ENCODE results near the gene LRRC46. TPM values are rescaled to one million over a fixed set of nuclear protein-coding genes. Genes with fewer than 3 reads are reported as not detected.

Gene LRRC46
- total and polyA plus RNA-seq, 2 experiments from 2014 or later = 0.18 to 0.35 TPM

DNA sequence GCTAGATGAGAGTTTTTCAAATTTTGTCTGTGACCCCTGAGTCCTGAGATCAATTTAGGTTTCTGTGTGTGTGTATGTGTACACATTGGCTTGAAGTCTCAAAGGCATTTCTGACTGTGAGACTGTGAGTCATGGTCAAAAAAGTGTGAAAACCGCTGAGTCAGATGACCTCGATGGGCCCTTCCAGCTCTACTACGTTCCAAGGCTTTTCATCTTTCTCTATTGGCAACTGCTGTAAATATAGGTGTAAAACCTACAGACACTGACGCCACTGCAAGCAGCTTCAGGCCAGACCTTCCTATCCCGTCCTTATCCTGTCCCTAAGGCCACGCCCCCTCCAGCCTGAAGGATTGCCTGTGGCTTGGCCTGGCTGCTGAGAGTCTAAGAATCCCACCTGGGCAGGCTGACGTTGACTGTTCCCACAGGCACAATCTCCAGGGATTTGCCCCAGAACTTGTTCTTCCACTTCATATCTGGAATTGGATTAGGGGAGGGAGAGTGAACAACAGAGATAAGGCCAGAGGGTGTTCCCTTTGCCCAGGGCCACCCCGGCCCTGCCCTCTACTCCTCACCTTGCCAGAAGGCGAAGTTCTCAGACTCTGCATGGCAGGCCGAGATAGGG lies 21.2 kb upstream of the LRRC46 start (continued):
- TF ChIP-seq ZNF462 (CRISPR knock-in tag; IDR thresholded peaks at IDR 0.05) (no peak), POLR2AphosphoS5 (IDR thresholded peaks at IDR 0.05; ENCODE audit: low read depth) (no peak), ZNF331 (CRISPR knock-in tag; IDR thresholded peaks at IDR 0.05; ENCODE audit: low read depth) (no peak)

GRCh38 chr17:47810901-47811635 lies 20.4 kb upstream of the LRRC46 start:
- Histone ChIP-seq H3K9me2 (ENCODE audit: insufficient read depth) (no peaks in the 10 kb centered on the region), H3K27me3 (ENCODE audit: insufficient read depth) (no peaks in the 10 kb centered on the region), H2AFZ (no peak overlapping the region), H4K20me1 (replicated peaks; ENCODE audit: insufficient read depth) (no peaks in the 10 kb centered on the region), H3K27ac (ENCODE audit: low read depth) (no peak overlapping the region), H3K4me1 (ENCODE audit: insufficient read depth) (no peaks in the 10 kb centered on the region), H3K36me3 (ENCODE audit: insufficient read depth) (no peaks in the 10 kb centered on the region), H3F3A (replicated peaks; ENCODE audit: low read depth) (no peaks in the 10 kb centered on the region), H3K79me2 (replicated peaks; ENCODE audit: insufficient read depth) (no peaks in the 10 kb centered on the region), H3K4me2 (no peak overlapping the region), H3K4me3 (no peak overlapping the region)
- DNase-seq (ENCODE audit: low spot score) = no peak
- peaks cover 7% of the 10 kb centered on the region; the same call in 2 of the 3 replicates for H3K4me1 Mint-ChIP-seq
- no peak overlapping the region; the same call in 1 of the 2 replicates for H3K27ac Mint-ChIP-seq
- H3K36me3 Mint-ChIP-seq (ENCODE audit: low read depth) = peaks cover 7% of the 10 kb centered on the region; the same call in 1 of the 3 replicates
- no peak overlapping the region for H3K4me3 Mint-ChIP-seq
- ATAC-seq = no peak
- H3K9me3 Mint-ChIP-seq = no peaks in the 10 kb centered on the region; the same call in 2 of the 3 replicates
- peaks cover 4% of the 10 kb centered on the region for H3K27me3 Mint-ChIP-seq (ENCODE audit: insufficient read depth, low read depth, poor library complexity)
- no peak for TF ChIP-seq JUNB (IDR thresholded peaks at IDR 0.05; ENCODE audit: unreplicated experiment)
- TF ChIP-seq STAT1 (IDR thresholded peaks at IDR 0.05; ENCODE audit: unreplicated experiment) = no peak
- TF ChIP-seq EZH2phosphoT487 (IDR thresholded peaks at IDR 0.05; ENCODE audit: unreplicated experiment) = no peak
- no peak for TF ChIP-seq POLR2AphosphoS5 (IDR thresholded peaks at IDR 0.05; ENCODE audit: low read depth)
- TF ChIP-seq EZH2 (IDR thresholded peaks at IDR 0.05; ENCODE audit: low read depth, unreplicated experiment) = no peak
- TF ChIP-seq, protein P1, sequence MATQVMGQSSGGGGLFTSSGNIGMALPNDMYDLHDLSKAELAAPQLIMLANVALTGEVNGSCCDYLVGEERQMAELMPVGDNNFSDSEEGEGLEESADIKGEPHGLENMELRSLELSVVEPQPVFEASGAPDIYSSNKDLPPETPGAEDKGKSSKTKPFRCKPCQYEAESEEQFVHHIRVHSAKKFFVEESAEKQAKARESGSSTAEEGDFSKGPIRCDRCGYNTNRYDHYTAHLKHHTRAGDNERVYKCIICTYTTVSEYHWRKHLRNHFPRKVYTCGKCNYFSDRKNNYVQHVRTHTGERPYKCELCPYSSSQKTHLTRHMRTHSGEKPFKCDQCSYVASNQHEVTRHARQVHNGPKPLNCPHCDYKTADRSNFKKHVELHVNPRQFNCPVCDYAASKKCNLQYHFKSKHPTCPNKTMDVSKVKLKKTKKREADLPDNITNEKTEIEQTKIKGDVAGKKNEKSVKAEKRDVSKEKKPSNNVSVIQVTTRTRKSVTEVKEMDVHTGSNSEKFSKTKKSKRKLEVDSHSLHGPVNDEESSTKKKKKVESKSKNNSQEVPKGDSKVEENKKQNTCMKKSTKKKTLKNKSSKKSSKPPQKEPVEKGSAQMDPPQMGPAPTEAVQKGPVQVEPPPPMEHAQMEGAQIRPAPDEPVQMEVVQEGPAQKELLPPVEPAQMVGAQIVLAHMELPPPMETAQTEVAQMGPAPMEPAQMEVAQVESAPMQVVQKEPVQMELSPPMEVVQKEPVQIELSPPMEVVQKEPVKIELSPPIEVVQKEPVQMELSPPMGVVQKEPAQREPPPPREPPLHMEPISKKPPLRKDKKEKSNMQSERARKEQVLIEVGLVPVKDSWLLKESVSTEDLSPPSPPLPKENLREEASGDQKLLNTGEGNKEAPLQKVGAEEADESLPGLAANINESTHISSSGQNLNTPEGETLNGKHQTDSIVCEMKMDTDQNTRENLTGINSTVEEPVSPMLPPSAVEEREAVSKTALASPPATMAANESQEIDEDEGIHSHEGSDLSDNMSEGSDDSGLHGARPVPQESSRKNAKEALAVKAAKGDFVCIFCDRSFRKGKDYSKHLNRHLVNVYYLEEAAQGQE (IDR thresholded peaks at IDR 0.05; ENCODE audit: unreplicated experiment) = no peak
- no peak for TF ChIP-seq CREB1 (CRISPR knock-in tag; IDR thresholded peaks at IDR 0.05; ENCODE audit: low read depth)
- no peak for TF ChIP-seq ZNF331 (CRISPR knock-in tag; IDR thresholded peaks at IDR 0.05; ENCODE audit: low read depth)
- TF ChIP-seq, protein P2, sequence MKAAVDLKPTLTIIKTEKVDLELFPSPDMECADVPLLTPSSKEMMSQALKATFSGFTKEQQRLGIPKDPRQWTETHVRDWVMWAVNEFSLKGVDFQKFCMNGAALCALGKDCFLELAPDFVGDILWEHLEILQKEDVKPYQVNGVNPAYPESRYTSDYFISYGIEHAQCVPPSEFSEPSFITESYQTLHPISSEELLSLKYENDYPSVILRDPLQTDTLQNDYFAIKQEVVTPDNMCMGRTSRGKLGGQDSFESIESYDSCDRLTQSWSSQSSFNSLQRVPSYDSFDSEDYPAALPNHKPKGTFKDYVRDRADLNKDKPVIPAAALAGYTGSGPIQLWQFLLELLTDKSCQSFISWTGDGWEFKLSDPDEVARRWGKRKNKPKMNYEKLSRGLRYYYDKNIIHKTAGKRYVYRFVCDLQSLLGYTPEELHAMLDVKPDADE (IDR thresholded peaks at IDR 0.05) = no peak
- TF ChIP-seq ZNF114 (CRISPR knock-in tag; IDR thresholded peaks at IDR 0.05) = no peak

Data from GM23338 (cell line).